Measurements from ENCODE around the gene TWSG1. TPM values are rescaled to one million over a fixed set of nuclear protein-coding genes. Genes with fewer than 3 reads are reported as not detected.

The TWSG1 gene
- total RNA-seq, 1 experiment from 2014 or later: 43.7 TPM

GRCh38 chr18:9321736-9322135, 12.8 kb upstream of the TWSG1 start:
- Histone ChIP-seq H3K4me3 (ENCODE audit: low read depth, low read length) (no peak overlapping the region), H3K4me1 (peaks cover 16% of the 10 kb centered on the region), H3K36me3 (ENCODE audit: control insufficient read depth, insufficient read depth, low read length) (no peaks in the 10 kb centered on the region), H3K27me3 (replicated peaks; ENCODE audit: control insufficient read depth, insufficient read depth, low read length) (no peaks in the 10 kb centered on the region), H3K9me3 (peaks cover 5% of the 10 kb centered on the region; the same call in 1 of the 2 replicates)
- Mint-ChIP-seq H3K4me3 (ENCODE audit: unreplicated experiment) (no peak overlapping the region), H3K27ac (ENCODE audit: unreplicated experiment) (peak overlapping the region; percentile 25), H3K4me1 (ENCODE audit: low read depth, unreplicated experiment) (peaks cover 19% of the 10 kb centered on the region), H3K36me3 (ENCODE audit: insufficient read depth, unreplicated experiment) (peaks cover 6% of the 10 kb centered on the region), H3K9me3 (ENCODE audit: unreplicated experiment) (peaks cover 26% of the 10 kb centered on the region), H3K27me3 (ENCODE audit: insufficient read depth, unreplicated experiment) (no peaks in the 10 kb centered on the region)
- intact Hi-C loops (cut with micrococcal nuclease; ENCODE audit: unreplicated experiment): no loop called here
- no TSS peak for BruUV-seq (replicated peaks)
- ChIA-PET POLR2A (interaction anchor here (1.4 kb wide), 1 partner anchor 13 kb away, joined by 9 read pairs; the partner anchor contains the start of gene TWSG1), CTCF (no interaction called here)
- DNase-seq: no peak
- TF ChIP-seq CTCF (IDR thresholded peaks at IDR 0.05; ENCODE audit: insufficient read depth in 1 of 2, low read depth in 1 of 2, low read length in 1 of 2, severe bottlenecking in 1 of 2, unreplicated experiment in 1 of 2): no peak

GRCh38 chr18:9322744-9323143, 11.8 kb upstream of the TWSG1 start:
- BruUV-seq (replicated peaks): no TSS peak
- Mint-ChIP-seq H3K4me1 (ENCODE audit: low read depth, unreplicated experiment) (peaks cover 19% of the 10 kb centered on the region), H3K9me3 (ENCODE audit: unreplicated experiment) (peaks cover 26% of the 10 kb centered on the region), H3K4me3 (ENCODE audit: unreplicated experiment) (no peak overlapping the region), H3K36me3 (ENCODE audit: insufficient read depth, unreplicated experiment) (peaks cover 6% of the 10 kb centered on the region), H3K27me3 (ENCODE audit: insufficient read depth, unreplicated experiment) (no peaks in the 10 kb centered on the region), H3K27ac (ENCODE audit: unreplicated experiment) (no peak overlapping the region)
- peaks cover 16% of the 10 kb centered on the region for H3K4me1 ChIP-seq
- no peak overlapping the region for H3K4me3 ChIP-seq (ENCODE audit: low read depth, low read length)
- intact Hi-C loops (cut with micrococcal nuclease; ENCODE audit: unreplicated experiment): no loop called here
- TF ChIP-seq CTCF (IDR thresholded peaks at IDR 0.05; ENCODE audit: insufficient read depth in 1 of 2, low read depth in 1 of 2, low read length in 1 of 2, severe bottlenecking in 1 of 2, unreplicated experiment in 1 of 2): no peak
- H3K9me3 ChIP-seq: peaks cover 5% of the 10 kb centered on the region; the same call in 1 of the 2 replicates
- CTCF ChIA-PET: no interaction called here
- no peaks in the 10 kb centered on the region for H3K27me3 ChIP-seq (replicated peaks; ENCODE audit: control insufficient read depth, insufficient read depth, low read length)
- POLR2A ChIA-PET: no interaction called here
- no peak for DNase-seq
- H3K36me3 ChIP-seq (ENCODE audit: control insufficient read depth, insufficient read depth, low read length): no peaks in the 10 kb centered on the region

GRCh38 chr18:9323750-9324445, 10.7 kb upstream of the TWSG1 start:
- no peak for DNase-seq
- ChIA-PET CTCF (interaction anchor here (0.5 kb wide), 1 partner anchor 10 kb away, joined by 4 read pairs; no protein-coding TSS in a partner anchor), POLR2A (no interaction called here)
- peaks cover 6% of the 10 kb centered on the region for H3K36me3 Mint-ChIP-seq (ENCODE audit: insufficient read depth, unreplicated experiment)
- H3K27me3 Mint-ChIP-seq (ENCODE audit: insufficient read depth, unreplicated experiment): no peaks in the 10 kb centered on the region
- peaks cover 26% of the 10 kb centered on the region for H3K9me3 Mint-ChIP-seq (ENCODE audit: unreplicated experiment)
- no peak overlapping the region for H3K27ac Mint-ChIP-seq (ENCODE audit: unreplicated experiment)
- H3K4me3 ChIP-seq (ENCODE audit: low read depth, low read length): no peak overlapping the region
- BruUV-seq (replicated peaks): no TSS peak
- H3K27me3 ChIP-seq (replicated peaks; ENCODE audit: control insufficient read depth, insufficient read depth, low read length): no peaks in the 10 kb centered on the region
- no peak for TF ChIP-seq CTCF (IDR thresholded peaks at IDR 0.05; ENCODE audit: insufficient read depth in 1 of 2, low read depth in 1 of 2, low read length in 1 of 2, severe bottlenecking in 1 of 2, unreplicated experiment in 1 of 2)
- intact Hi-C loops (cut with micrococcal nuclease; ENCODE audit: unreplicated experiment): no loop called here
- no peak overlapping the region for H3K4me3 Mint-ChIP-seq (ENCODE audit: unreplicated experiment)
- no peaks in the 10 kb centered on the region for H3K36me3 ChIP-seq (ENCODE audit: control insufficient read depth, insufficient read depth, low read length)
- peaks cover 5% of the 10 kb centered on the region; the same call in 1 of the 2 replicates for H3K9me3 ChIP-seq
- peaks cover 16% of the 10 kb centered on the region for H3K4me1 ChIP-seq
- peaks cover 19% of the 10 kb centered on the region for H3K4me1 Mint-ChIP-seq (ENCODE audit: low read depth, unreplicated experiment)
